ENCODE measurements around the gene RAI1. TPM values are rescaled to one million over a fixed set of nuclear protein-coding genes. Genes with fewer than 3 reads are reported as not detected.

Gene RAI1
- total RNA-seq, 1 donor from 2014 or later, result 39.1 TPM

DNA sequence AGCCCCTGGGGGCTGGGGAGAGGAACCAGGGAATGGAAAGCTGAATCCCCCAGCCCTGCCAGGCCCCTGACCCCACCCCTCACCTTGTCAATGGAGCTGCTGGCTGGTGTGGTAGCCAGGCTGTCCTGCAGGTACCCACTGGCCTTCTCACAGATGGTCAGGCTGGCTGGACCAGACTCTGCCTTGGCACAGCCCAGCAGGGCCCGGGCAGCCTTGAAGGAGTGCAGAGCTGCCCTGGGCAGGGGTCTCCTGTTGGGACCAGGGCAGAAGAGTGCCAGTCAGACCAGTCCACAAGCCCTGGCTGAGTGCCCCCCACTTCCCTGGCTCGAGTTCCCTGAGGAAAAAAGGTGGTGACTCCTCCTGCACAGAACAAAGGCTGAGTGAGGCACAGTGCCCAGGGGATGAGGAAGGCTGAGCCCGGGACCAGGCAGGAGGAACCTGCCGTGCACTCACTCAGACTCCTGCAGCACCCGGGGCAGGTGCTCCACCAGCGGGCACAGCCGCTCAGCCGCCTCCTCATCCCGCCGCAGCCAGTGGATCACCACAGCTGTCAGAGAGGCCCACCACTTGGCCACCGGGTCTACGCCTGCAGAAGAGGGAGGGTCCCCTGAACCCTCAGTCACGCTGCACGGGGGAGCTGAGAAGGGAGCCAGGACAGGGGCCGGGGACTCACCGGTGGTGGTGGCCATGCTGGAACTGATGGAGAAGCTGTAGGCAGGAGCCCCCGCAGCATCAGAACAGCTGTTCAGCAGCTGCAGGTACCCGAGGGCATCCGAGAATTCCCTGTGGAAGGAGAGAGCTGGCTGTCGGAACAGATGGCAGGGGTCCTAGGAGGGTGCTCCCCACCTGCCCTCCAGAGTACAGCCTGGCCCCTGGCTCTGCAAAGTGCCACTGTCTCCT is 133.2 kb downstream of the RAI1 start:
- TF ChIP-seq EZH2 (IDR thresholded peaks at IDR 0.05; ENCODE audit: insufficient read depth, low read length), result no peak
- H4K20me1 ChIP-seq (ENCODE audit: insufficient read depth, low read length), result peaks cover 77% of the 10 kb centered on the region
- Mint-ChIP-seq H3K4me3 (ENCODE audit: unreplicated experiment) (no peak overlapping the region), H3K27me3 (ENCODE audit: low read depth, unreplicated experiment) (no peaks in the 10 kb centered on the region), H3K36me3 (ENCODE audit: low read depth, unreplicated experiment) (peaks cover 7% of the 10 kb centered on the region), H3K27ac (ENCODE audit: unreplicated experiment) (no peak overlapping the region), H3K9me3 (ENCODE audit: unreplicated experiment) (peaks cover 2% of the 10 kb centered on the region), H3K4me1 (ENCODE audit: low read depth, unreplicated experiment) (peaks cover 19% of the 10 kb centered on the region)
- no peak overlapping the region for H3K9ac ChIP-seq (ENCODE audit: low read length)
- no peak overlapping the region for H3K4me2 ChIP-seq (ENCODE audit: low read length)
- H3K4me3 ChIP-seq (ENCODE audit: insufficient read depth, low read depth, low read length), result no peak overlapping the region
- no peak overlapping the region for H2AFZ ChIP-seq (ENCODE audit: low read depth, low read length)
- H3K79me2 ChIP-seq (ENCODE audit: insufficient read depth, low read length), result no peaks in the 10 kb centered on the region
- H3K27me3 ChIP-seq (ENCODE audit: insufficient read depth, low read length), result no peaks in the 10 kb centered on the region
- H3K36me3 ChIP-seq (ENCODE audit: insufficient read depth, low read length), result peaks cover 17% of the 10 kb centered on the region
- DNase-seq (ENCODE audit: low read depth), result no peak
- FAIRE-seq, result no peak
- peaks cover 17% of the 10 kb centered on the region for H3K4me1 ChIP-seq (ENCODE audit: insufficient read depth, low read length)
- H3K9me3 ChIP-seq (ENCODE audit: insufficient read depth, low read depth, low read length), result no peaks in the 10 kb centered on the region
- no peak overlapping the region for H3K27ac ChIP-seq (ENCODE audit: low read depth, low read length)

DNA sequence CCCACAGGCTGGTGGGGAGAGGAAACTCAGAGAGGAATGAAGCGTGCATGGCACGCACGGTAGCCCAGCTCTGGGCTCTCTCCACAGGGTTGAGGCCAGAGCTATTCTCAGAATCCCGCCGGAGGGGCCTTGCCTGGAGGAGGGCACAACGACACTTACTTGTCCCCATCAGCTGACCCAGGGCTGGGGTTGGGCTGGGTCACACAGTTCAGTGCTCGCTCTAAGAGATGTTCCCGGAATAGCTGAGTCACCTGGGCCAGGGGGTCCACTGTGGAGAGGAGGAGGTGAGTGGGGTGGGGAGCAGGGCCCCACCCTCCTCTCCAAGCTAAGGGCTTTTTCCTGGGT is 133.8 kb downstream of the RAI1 start:
- DNase-seq (ENCODE audit: low read depth), result no peak
- Mint-ChIP-seq H3K4me3 (ENCODE audit: unreplicated experiment) (no peak overlapping the region), H3K36me3 (ENCODE audit: low read depth, unreplicated experiment) (peaks cover 7% of the 10 kb centered on the region), H3K27me3 (ENCODE audit: low read depth, unreplicated experiment) (no peaks in the 10 kb centered on the region), H3K4me1 (ENCODE audit: low read depth, unreplicated experiment) (peaks cover 25% of the 10 kb centered on the region), H3K27ac (ENCODE audit: unreplicated experiment) (no peak overlapping the region), H3K9me3 (ENCODE audit: unreplicated experiment) (peaks cover 2% of the 10 kb centered on the region)
- no peak for FAIRE-seq
- no peak overlapping the region for H3K9ac ChIP-seq (ENCODE audit: low read length)
- H4K20me1 ChIP-seq (ENCODE audit: insufficient read depth, low read length), result peaks cover 84% of the 10 kb centered on the region
- H3K4me2 ChIP-seq (ENCODE audit: low read length), result no peak overlapping the region
- H2AFZ ChIP-seq (ENCODE audit: low read depth, low read length), result no peak overlapping the region
- H3K9me3 ChIP-seq (ENCODE audit: insufficient read depth, low read depth, low read length), result no peaks in the 10 kb centered on the region
- TF ChIP-seq, protein P1, sequence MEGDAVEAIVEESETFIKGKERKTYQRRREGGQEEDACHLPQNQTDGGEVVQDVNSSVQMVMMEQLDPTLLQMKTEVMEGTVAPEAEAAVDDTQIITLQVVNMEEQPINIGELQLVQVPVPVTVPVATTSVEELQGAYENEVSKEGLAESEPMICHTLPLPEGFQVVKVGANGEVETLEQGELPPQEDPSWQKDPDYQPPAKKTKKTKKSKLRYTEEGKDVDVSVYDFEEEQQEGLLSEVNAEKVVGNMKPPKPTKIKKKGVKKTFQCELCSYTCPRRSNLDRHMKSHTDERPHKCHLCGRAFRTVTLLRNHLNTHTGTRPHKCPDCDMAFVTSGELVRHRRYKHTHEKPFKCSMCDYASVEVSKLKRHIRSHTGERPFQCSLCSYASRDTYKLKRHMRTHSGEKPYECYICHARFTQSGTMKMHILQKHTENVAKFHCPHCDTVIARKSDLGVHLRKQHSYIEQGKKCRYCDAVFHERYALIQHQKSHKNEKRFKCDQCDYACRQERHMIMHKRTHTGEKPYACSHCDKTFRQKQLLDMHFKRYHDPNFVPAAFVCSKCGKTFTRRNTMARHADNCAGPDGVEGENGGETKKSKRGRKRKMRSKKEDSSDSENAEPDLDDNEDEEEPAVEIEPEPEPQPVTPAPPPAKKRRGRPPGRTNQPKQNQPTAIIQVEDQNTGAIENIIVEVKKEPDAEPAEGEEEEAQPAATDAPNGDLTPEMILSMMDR (IDR thresholded peaks at IDR 0.05; ENCODE audit: insufficient read depth, low read depth, low read length), result no peak
- H3K36me3 ChIP-seq (ENCODE audit: insufficient read depth, low read length), result peaks cover 17% of the 10 kb centered on the region
- H3K27me3 ChIP-seq (ENCODE audit: insufficient read depth, low read length), result no peaks in the 10 kb centered on the region
- no peak overlapping the region for H3K4me3 ChIP-seq (ENCODE audit: insufficient read depth, low read depth, low read length)
- H3K79me2 ChIP-seq (ENCODE audit: insufficient read depth, low read length), result peaks cover under 1% of the 10 kb centered on the region
- H3K27ac ChIP-seq (ENCODE audit: low read depth, low read length), result no peak overlapping the region
- H3K4me1 ChIP-seq (ENCODE audit: insufficient read depth, low read length), result peaks cover 21% of the 10 kb centered on the region

DNA sequence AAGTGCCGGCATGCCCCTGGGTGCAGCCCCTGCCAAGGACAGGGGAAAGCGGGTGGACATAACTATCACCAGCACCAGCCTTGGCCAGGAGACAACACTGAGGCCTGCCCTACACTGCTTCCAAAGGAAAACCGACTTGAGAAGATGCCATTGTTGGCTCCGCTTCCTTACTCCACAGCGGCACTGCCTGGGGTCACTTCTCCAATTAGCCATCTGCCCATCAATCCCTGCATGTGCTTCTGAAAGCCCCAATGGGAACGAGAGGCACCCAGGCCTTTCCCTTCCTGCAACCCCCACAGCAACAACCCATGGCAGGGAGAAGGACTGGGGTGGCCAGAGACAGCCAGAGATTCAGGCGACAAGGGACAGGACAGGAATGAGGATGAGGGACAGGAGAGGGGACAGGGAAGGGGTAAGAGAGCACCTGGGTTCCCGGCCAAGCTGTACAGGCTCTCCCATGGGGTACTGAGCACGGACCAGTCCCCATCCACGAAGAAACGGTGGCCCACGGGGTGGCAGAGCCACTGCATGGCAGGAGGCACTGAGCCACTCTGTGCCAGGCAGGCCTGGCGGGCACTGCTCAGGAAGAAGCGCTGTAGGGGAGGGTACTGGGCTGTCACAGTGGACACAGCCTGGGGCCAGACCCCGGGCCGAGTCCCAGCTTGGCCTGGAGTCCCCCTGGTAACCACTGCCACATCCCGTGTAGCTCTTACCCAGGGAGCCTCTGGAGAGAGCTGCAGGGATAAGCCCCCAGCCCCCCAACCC is 134.4 kb downstream of the RAI1 start:
- H3K9me3 ChIP-seq (ENCODE audit: insufficient read depth, low read depth, low read length), result no peaks in the 10 kb centered on the region
- peaks cover 17% of the 10 kb centered on the region for H3K36me3 ChIP-seq (ENCODE audit: insufficient read depth, low read length)
- H3K9ac ChIP-seq (ENCODE audit: low read length), result no peak overlapping the region
- DNase-seq (ENCODE audit: low read depth), result no peak
- peaks cover 6% of the 10 kb centered on the region for H3K79me2 ChIP-seq (ENCODE audit: insufficient read depth, low read length)
- no peak overlapping the region for H3K4me2 ChIP-seq (ENCODE audit: low read length)
- H3K27ac ChIP-seq (ENCODE audit: low read depth, low read length), result no peak overlapping the region
- H3K36me3 Mint-ChIP-seq (ENCODE audit: low read depth, unreplicated experiment), result peaks cover 7% of the 10 kb centered on the region
- H3K4me3 Mint-ChIP-seq (ENCODE audit: unreplicated experiment), result no peak overlapping the region
- FAIRE-seq, result no peak
- H2AFZ ChIP-seq (ENCODE audit: low read depth, low read length), result no peak overlapping the region
- H3K27ac Mint-ChIP-seq (ENCODE audit: unreplicated experiment), result no peak overlapping the region
- H3K4me3 ChIP-seq (ENCODE audit: insufficient read depth, low read depth, low read length), result no peak overlapping the region
- H3K4me1 Mint-ChIP-seq (ENCODE audit: low read depth, unreplicated experiment), result peaks cover 23% of the 10 kb centered on the region
- peaks cover 2% of the 10 kb centered on the region for H3K9me3 Mint-ChIP-seq (ENCODE audit: unreplicated experiment)
- peaks cover 84% of the 10 kb centered on the region for H4K20me1 ChIP-seq (ENCODE audit: insufficient read depth, low read length)
- no peaks in the 10 kb centered on the region for H3K27me3 ChIP-seq (ENCODE audit: insufficient read depth, low read length)
- peaks cover 24% of the 10 kb centered on the region for H3K4me1 ChIP-seq (ENCODE audit: insufficient read depth, low read length)
- H3K27me3 Mint-ChIP-seq (ENCODE audit: low read depth, unreplicated experiment), result no peaks in the 10 kb centered on the region
- TF ChIP-seq, protein P1 (IDR thresholded peaks at IDR 0.05; ENCODE audit: insufficient read depth, low read depth, low read length), result no peak
- no peak for TF ChIP-seq EZH2 (IDR thresholded peaks at IDR 0.05; ENCODE audit: insufficient read depth, low read length)
